HG03025 (cell line): Measurements from ENCODE around the gene EVI5.

Source experiments
- ATAC-seq: cut with Tn5 transposase; IDR thresholded peaks from one replicate; pipeline ENCODE4 v1.9.1; 2021; ENCODE audit warnings: mild to moderate bottlenecking, moderate library complexity; ENCODE audit not compliant: unreplicated experiment, low FRiP score

Gene EVI5

DNA sequence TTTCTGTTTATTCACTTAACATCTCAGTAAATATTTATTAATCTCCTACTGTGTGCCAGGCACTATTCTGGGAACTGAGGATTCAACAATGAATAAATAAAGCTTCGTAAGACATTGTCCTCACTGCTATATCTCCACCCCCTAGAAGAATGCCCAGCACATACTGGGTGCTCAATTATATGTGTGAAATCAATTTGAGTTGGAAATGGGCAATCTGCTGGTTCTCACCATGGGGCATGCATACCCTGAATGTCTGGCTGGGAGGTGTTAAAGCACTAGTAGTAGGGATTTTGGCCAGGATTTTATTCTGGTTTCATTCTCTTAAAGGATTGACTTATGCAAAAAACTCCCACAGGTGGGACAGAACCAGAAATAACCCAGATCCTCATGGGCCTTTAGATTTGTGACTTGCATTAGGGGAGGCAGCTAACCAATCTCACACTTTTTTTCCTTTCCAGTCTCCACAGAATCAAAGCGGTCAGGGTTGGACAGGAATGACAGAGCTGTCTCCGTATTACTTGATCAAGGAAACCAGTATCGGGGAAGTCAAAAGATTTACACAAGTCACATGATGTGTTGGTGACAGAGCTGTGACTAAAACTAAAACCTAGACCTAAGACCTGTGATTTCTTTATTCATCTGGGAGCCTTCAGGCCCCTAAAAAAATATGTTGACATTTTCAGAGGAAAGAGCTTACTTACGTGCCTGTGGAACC is 311.0 kb downstream of the EVI5 start:
- no peak for ATAC-seq

DNA sequence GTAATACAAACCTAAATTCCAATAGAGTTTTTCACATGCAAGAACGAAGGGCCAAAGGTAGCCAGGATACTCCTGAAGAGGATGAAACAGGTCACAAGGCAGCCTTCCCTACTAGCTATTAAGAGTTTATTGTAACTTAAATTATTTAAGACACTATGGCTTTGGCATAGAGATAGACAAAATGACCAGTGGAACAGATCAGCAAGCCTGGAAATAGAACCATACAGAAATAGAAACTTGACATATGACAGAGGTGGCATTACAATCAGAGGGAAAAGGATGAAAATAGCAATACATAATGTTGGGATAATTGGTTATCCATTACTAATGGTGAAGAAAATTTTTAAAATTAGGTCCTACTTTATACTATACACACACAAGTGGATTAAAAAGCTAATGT is 314.7 kb downstream of the EVI5 start:
- no peak for ATAC-seq

DNA sequence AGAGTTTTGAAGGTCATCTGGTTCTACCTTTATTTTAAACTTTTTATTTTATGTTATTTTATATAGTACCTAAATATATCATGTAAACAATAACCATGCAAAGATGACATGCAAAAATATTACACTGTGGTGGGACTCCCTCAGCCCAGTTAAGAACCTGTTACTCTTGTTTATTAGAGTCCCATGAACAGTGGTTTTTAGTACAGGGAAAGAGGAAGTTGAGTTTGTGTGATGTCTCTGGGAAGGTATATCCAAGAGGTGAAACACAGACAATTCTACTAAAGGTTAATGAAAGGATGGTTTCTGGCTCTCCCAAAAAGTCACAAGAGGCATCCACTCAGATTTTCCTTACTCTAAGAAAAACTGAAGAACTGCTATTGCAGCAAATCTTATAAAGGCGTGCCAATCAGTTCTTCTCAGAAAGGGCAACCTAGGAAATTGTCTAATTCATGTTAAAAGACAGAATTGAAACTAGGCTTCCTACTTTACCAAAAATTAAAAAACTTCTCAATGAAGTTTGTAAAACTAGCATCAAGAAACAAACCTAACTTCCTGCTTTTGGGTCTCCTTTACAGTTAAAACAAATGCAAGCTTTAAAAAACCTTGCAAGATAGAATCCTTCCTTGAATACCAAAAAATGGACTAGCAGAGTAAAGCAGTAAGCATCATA is 318.1 kb downstream of the EVI5 start:
- ATAC-seq, result no peak

- no peak for ATAC-seq
These were observed 319.7 kb downstream of the EVI5 start for GRCh38 chr1:92465256-92465647.

- no peak for ATAC-seq
These were observed 320.2 kb downstream of the EVI5 start for GRCh38 chr1:92464588-92465255.

DNA sequence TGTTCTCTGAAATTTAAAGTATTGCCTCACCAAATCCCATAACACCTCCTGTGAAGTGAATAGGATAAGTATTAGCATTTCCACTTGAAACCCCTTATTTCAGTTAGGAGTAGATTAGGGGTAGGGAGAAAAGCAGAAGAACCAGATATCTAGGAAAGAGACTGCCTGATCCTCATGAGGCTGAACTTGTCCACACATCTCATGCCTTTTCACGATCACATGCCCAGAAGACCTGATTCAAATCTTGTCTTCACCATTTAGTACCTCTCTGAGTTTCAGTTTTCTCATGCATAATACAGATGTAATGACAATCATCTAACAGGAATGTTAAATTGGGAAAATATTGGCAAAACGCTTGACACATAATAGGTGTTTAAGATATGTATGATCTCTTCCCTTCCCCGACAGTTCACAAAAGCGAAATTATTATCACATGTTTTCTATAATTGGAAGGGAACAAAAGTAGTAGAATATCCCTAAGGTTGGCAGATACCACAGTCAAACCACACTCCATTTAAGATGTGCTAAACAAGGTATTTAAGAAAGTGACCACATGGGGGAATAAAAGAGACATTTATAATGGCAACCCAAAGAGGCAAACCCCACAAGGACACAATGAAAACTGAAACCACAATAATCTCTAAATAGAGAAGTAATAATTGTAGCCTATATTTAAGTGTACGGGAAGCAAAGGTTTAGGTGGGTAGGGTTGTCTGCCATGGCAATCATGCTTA is 323.4 kb downstream of the EVI5 start:
- peak; percentile 47 for ATAC-seq

GRCh38 chr1:92459871-92460320 is 325.0 kb downstream of the EVI5 start:
- no peak for ATAC-seq
